HEK293T (cell line): ENCODE data around the gene IL4I1.

Experiments
- ARNT ChIP-seq: fragments of 450-650 bp; IDR thresholded peaks from 2 replicates; pipeline ENCODE4 v1.6.1; 2017; ENCODE audit warnings: mild to moderate bottlenecking
- FOXM1 ChIP-seq: fragments of 450-650 bp; IDR thresholded peaks from 2 replicates; pipeline ENCODE4 v1.6.1; 2017; ENCODE audit warnings: mild to moderate bottlenecking, borderline replicate concordance
- L3MBTL2 ChIP-seq: fragments of 450-650 bp; conservative IDR thresholded peaks from 2 replicates; pipeline ENCODE4 v1.6.1; 2016; ENCODE audit warnings: mild to moderate bottlenecking

- TF ChIP-seq ARNT (no peak), FOXM1 (no peak), L3MBTL2 (no peak)
These were observed 22.9 kb downstream of the IL4I1 start for GRCh38 chr19:49873834-49874233.
